ENCODE results near the gene ITPR2.

The ITPR2 gene

DNA sequence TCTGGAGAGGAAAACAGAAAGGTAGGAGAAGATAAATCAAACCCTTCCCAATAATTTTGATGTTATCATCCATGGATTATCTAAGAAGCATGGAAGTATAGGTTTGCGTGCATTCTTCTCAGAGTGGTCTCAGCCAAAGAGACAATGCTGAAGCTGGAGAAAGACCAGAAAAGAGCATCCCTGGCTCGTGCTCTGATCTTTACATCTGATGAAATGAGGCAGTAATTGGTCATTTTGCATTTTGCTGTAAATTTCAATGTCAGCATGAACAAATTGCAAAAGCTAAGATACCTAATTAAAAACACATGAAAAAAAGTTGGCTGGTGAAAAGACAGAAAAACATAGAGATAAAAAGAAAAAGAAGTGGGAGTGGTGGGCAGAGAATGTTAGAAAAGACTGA lies 252.4 kb downstream of the ITPR2 start:
- DNase-seq (ENCODE audit: low read depth in 1 of 2, low spot score in 1 of 2): no peak

DNA sequence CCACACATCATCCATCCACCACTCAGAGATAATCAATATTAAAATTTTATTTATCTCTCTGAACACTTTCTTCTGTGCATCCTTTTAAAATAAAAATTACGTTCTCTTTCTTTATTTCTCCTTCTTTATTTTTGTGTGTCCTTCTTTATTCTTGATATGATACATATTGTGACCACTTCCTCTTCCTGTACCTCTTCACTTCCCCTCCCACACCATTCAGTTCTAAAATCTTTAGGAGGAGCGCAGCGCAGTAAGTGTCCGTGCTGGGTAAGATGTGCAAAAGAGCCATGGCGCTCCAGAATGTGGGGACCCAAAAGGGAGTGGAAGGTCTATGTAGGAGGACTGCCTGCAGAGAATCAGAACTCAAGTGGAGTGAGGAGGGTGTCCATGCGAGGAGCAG lies 256.7 kb downstream of the ITPR2 start:
- DNase-seq (ENCODE audit: low read depth in 1 of 2, low spot score in 1 of 2): no peak

DNA sequence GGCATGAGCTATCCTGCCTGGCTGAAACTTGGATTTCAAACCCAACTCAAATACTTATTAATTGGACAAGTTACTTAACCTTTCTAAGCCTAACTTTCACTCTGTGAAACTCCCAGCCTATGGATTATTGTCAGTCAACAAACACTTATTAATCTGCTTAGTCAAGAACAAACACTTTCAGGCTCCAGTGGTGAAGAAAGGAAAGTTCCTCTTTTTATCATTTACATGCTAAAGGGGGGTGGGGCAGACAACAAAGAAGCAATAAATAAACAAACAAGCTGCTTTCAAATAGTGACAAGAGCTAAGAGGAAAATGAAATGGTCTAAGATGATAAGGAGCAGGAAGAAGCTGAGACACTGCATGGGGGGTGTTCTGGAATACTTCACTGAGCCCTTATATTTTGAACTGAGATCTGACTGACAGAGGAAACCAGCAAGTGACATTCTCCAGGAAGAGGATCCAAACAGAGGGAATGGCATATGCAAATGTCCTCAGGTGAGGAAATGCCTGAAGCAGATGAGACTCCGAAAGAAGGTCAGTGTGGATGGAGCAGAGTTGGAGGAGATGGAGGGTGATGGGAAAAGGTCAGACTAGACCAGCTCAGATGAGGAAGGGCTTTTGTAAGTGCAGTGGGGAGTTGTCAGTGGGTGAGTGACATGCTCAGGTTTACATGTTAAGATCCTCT lies 259.6 kb downstream of the ITPR2 start:
- DNase-seq (ENCODE audit: low read depth in 1 of 2, low spot score in 1 of 2): no peak

DNA sequence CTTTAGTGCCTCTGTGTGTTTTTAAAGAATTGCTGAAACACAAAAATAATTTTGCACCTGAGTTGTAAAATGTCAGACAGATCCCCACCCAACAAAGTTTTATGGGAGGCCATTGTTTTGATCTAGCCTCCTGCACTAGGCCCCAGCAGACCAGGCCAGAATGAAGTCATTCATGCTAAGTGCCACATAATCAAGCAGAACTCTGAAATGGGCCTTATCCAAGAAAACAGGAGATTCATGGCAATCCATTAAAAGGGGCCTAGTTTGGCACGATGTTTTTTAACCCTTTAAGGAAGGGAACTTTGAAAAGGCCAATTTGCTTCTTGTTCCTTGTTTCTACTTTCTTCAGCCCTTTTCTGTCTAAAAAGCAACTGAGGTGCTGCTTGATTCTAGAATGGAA lies 260.9 kb downstream of the ITPR2 start:
- no peak for DNase-seq (ENCODE audit: low read depth in 1 of 2, low spot score in 1 of 2)

DNA sequence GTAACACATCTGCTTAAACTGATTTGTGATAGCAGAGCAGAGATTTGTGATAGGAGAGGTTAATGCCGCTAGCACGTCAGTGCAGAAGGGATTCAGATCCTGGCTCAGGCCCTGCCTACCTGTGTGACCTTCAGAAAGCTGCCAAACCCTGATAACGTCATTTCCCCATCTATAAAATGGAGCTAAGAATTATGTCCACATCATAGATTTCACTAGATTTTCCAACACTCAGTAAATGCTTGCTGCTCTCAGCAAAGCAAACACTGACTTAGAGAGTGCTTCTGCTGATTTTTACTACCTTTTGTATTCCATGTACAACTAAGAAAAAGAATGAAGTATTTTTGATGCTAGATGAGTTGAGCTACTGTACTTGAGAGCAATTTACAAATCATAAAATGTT lies 261.4 kb downstream of the ITPR2 start:
- no peak for DNase-seq (ENCODE audit: low read depth in 1 of 2, low spot score in 1 of 2)

DNA sequence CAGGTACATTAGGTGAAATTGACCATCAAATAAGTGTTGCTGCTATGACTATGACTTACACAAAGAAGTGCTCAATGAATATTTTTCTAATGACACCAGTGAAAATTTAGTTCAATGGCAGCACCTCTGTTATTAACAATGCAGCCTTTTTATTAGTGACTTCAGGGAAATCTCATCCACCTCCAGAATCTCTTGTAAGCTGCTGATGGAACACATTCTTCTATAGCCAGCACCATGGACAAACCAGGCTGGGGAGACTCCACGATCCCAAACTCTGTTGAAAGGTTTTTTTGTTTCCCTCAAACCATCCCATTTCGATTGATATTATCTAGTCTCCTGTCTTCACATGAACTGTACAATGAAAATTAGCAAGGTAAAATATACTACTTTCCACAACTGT lies 265.9 kb downstream of the ITPR2 start:
- no peak for DNase-seq (ENCODE audit: low read depth in 1 of 2, low spot score in 1 of 2)

DNA sequence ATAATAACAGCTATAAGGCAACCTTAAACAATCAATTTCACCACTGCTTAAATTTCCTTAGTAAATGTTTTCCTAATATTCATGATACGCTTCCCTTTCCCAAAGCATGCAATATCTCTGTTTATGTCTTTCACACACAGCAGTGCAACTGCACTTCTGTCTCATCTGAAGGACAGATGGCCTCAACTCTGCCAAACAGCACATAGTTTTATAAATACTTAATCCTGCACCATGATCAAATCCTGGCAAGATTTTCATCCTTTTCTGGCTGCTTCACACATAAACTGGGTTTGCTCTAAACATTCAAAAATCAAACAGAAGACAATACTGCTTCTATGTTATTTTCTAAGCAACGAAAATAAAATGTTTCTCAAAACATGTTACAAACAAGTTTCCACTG lies 266.3 kb downstream of the ITPR2 start:
- no peak for DNase-seq (ENCODE audit: low read depth in 1 of 2, low spot score in 1 of 2)

DNA sequence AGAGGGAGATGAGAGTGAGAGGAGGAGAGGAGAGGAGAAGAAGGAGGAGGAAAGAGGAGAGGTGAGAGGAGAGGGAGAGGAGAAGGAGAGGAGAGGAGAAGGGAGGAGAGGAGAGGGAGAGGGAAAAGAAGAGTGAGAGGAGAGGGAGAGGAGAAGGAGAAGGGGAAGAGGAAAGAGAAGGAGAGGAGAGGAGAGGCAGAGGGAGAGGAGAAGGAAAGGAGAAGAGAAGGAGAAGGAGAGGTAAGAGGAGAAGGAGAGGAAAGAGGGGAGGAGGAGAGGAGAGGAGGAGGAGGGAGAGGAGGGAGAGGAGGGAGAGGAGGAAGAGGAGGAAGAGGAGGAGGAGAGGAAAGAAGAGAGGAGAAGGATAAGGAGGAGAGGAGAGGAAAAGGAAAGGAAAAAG lies 266.8 kb downstream of the ITPR2 start:
- DNase-seq (ENCODE audit: low read depth in 1 of 2, low spot score in 1 of 2): no peak

DNA sequence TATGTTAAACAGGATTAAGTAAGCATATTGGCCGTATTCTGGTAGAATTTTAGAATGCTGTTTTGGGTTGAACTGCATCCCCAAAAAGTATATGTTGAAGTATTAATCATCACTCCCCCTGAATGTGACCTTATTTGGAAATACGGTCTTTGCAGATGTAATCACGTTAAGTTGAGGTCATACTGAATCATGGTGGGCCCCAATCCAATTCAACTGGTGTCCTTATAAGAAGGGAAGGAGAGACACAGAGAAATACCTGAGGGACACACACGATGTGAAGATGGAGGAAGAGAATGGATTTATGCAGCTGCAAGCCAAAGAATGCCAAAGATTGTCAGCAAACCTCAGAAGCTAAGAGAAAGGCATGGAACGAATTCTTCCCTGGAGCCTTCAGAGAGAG lies 268.6 kb downstream of the ITPR2 start:
- DNase-seq (ENCODE audit: low read depth in 1 of 2, low spot score in 1 of 2): no peak

DNA sequence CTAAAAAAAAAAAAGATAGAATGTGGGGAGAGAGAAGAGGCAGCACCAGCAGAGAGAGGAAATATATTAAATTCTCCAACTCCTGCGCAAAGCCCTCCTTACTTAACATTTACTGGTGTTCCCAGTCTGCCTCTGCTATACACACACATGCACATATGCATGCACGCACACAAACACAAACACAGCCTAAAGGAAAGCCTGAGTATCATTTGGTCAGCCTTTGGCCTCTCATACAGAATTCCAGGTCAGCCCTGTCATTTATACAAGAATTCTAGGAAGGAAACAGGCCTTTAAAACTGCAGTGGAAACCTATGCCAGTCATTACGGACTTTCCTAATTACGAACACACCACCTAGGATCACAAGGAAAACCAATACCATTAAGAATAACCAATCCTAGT lies 269.4 kb downstream of the ITPR2 start:
- DNase-seq (ENCODE audit: low read depth in 1 of 2, low spot score in 1 of 2): no peak

DNA sequence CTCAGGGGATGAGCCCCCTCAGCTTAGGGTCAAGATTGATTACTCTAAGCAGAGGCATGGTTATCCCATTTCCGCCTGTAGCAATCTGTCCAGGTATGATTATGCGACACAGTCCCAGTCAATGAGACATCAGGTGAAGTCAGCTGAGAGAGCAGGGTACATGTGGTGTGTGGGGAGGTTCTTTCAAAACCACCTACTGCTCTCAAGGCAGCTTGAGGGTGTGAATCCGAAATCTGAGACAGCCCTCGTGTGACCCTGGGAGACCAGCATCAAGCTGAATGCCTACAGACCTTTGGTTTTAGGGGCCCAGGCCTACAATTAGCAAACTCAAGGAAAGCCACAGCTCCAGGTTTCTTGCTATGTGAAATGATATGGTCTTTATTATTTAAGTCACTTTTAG lies 275.7 kb downstream of the ITPR2 start:
- no peak for DNase-seq (ENCODE audit: low read depth in 1 of 2, low spot score in 1 of 2)

DNA sequence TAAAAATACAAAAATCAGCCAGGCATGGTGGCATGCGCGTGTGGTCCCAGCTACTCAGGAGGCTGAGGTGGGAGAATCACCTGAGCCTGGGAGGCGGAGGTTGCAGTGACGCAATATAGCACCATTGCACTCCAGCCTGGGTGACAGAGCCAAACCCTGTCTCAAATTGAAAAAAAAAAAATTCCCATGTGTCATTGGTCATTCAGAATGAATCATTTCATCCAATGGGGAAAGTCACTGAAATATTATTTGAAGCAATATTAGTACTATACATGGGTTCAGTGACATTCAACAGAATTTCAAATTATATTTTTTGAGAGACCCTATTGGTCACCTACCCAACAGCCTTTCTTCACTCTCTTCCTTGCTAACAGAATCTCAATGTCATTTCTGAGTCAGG lies 276.1 kb downstream of the ITPR2 start:
- no peak for DNase-seq (ENCODE audit: low read depth in 1 of 2, low spot score in 1 of 2)

DNA sequence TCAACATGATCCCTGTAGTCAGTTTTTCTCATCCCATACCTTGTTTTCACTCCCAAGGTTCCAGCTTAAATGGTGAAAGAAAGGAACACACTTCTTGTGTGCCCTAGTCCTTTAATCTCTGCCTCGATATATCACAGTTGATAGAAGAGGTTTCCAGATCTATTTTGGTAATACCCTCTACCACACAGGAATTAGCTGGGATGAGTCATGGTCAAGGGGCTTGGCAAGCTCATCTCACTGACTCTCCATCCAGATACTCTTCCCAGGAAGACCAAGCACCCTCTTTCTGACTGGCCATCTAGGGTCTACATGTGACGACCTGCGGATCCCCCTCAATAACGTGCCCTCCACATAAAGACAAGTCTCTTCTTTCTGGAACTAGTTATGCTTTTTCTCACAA lies 277.9 kb downstream of the ITPR2 start:
- DNase-seq (ENCODE audit: low read depth in 1 of 2, low spot score in 1 of 2): no peak

DNA sequence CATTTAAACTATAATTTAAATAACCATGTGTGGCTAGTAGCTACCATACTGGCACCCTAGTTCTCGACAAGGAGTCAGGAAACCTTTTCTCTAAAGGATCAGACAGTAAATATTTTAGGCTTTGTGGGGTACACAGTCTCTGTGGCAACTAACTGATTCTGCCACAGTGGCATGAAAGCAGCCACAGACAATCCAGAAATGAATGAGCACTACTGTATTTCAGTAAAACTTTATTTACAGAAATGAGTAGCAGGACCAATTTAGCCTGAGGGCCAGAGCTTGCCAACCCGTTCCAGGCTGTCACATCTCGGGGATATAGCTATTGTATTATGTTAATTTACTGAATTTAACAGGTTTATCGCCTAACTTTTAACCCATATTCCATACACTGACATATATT lies 278.7 kb downstream of the ITPR2 start:
- no peak for DNase-seq (ENCODE audit: low read depth in 1 of 2, low spot score in 1 of 2)

DNA sequence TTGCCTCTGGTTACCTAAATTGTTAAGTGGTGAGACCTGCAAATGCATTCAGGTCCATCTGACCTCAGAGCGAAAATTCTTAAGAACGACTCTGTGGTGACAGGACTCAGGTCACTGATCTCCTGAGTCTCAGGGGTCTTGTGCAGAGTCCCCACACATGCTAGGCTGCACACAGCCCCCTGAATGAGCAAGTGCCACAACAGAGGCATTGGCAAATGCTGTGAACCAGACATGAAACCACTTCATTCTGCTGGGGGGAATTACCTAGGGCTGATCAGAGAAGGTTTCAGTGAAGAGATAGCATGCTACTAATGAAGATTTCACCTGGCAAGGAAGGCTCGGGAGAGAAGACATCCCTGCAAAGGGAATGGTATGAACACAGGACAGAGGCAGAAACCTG lies 281.6 kb downstream of the ITPR2 start:
- no peak for DNase-seq (ENCODE audit: low read depth in 1 of 2, low spot score in 1 of 2)

DNA sequence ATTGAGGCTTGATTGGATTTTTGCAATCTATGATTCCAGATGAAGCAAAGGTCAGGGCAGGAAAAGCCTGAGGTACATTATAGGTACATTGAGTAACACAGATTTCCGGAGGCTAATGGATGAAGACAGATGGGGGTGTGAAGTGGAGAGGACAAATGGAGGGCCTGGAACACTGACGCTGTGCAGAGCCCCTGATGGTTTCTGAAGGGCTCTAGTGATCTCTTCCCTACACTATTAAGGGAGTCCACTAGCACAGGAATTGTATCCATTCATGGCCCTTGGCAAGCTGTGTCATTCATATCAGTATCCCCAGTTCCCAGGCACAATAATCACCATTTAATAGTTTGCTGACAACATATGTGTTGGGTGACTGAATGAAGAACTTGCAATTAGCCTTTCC lies 284.8 kb downstream of the ITPR2 start:
- DNase-seq (ENCODE audit: low read depth in 1 of 2, low spot score in 1 of 2): no peak

DNA sequence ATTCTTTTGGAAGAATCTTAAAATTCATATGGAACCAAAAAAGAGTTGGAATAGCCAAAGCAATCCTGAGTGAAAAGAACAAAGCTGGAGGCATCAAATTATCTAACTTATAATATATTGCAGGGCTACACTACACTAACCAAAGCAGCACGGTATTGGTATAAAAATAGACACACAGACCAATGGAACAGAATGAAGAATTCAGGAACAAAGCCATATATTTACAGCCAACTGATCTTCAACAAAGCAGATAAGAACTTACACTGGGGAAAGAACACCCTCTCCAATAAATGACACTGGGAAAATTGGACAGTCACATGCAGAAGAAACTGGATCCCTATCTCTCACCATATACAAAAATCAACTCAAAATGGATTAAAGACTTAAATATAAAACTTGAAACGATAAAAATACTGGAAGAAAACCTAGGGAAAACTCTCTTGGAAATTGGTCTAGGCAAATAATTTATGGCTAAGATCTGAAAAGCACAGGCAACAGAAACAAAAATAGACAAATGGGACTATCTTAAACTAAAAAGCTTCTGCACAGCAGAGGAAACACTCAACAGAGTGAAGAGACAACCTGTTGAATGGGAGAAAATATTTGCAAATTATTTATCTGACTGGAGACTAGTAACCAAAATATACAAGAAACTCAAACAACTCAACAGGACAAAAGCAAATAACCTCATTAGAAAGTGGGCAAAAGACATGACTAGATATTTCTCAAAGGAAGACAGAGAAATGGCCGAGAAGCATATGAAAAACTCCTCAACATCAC lies 286.3 kb downstream of the ITPR2 start:
- no peak for DNase-seq (ENCODE audit: low read depth in 1 of 2, low spot score in 1 of 2)

DNA sequence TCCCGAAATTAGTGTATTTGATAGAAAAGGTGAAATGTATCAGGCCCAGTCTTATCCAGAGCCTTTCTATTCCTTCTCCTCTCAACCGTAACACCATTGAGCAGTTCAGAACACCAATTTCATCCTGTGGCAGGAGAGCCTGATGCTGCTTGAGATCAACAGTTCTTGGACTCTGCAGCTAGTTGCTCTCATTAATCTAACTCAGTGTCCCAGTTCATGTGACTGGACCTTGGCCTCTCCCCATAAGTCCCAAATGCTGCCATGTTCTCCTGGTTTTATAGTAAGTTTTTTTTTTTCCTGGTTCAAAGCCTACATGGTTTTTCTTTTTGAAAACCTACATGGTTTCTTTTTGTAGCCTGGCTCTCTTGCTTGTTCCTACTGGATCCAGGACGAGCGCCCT lies 293.9 kb downstream of the ITPR2 start:
- no peak for DNase-seq (ENCODE audit: low read depth in 1 of 2, low spot score in 1 of 2)

DNA sequence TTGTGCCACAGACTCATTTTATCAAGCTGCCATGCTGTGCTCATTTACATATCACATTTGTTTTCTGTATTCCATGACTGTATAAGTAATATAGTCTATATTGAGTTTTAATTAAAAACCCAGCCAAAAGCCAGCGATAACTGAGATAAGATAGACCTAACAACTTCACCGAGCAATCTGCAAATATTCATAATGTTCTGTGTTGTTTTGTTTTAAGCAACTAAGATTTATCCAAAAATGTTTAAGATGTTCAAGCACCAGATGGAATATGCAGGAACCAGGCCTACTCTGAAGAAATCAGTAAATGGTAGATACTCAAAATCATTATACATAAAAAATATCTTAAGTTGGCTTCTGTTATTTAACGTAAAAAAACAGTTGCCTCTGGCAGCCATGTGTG lies 295.3 kb downstream of the ITPR2 start:
- no peak for DNase-seq (ENCODE audit: low read depth in 1 of 2, low spot score in 1 of 2)

DNA sequence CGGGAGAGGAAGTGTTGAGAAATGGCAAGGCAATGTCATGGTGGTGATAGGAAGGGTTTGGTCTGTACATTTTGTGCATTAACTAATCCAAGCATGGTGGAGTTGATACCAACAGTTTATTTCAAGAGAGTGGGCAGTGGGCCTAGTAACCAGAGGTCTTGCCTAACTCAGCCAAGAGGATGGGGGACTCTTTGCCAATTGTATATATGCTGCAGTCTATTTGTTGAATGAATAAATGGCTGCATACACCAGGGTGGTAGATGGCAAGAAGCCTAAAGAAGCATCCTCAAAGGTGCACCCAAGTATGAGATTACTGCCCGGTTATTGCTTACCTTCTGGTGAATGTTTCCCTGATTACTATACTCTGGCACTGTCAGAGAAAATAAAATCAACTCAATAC lies 295.9 kb downstream of the ITPR2 start:
- DNase-seq (ENCODE audit: low read depth in 1 of 2, low spot score in 1 of 2): no peak

DNA sequence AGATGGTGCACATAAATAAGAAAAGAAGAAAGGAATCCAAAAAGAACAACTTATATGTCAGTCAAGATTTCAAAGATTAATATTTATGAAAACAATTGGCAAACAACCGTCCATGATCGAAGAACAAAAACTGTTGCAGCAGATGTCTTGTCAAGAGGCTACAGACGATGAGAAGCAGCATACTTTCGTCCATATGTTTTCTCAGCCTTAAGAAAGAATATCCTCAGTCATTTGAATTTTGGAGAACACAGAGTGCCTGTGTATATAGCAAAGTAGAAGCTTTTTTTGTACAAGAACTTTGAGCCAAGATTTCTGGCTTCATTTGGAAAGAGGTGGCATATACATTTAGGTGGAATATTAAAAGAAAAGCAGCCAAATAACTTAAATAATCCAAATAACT lies 297.2 kb downstream of the ITPR2 start:
- no peak for DNase-seq (ENCODE audit: low read depth in 1 of 2, low spot score in 1 of 2)

DNA sequence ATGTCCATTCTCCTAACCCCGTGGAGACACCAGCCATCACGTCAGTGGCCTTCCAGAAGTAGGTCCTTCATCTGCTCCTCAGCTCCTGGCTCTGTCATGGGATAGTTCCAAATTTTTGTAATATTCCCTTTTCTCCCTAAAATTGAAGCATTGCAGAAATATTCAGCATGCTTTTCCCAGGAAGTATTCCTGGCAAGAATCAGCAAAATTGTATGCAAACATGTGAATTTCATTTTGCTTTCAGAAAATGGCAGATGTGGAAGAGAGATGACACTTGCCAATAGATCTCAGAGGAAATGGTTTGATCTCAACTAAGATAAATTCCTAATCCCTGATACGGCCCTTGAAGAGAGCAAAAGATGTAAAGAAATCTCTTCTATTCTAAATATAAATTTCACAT lies 298.9 kb downstream of the ITPR2 start:
- DNase-seq (ENCODE audit: low read depth in 1 of 2, low spot score in 1 of 2): no peak

DNA sequence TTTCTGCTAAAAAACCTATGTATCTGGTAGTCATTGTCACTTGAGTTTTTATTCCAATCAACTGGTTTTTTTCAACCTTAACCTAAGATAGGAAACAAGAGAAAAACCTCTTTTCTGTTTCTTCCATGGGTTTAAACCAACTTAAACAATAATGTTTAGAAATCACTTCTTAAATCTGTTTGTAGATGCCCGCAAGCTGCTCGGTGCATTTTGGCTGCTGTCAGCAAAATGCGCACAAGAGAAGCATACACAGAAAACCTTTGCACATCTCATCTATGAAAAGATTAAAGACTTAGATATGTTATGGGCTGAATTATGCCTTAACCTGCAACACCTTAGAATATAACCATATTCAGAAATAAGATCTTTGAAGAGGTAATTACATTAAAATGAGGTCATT lies 299.8 kb downstream of the ITPR2 start:
- DNase-seq (ENCODE audit: low read depth in 1 of 2, low spot score in 1 of 2): no peak

All from activated T-helper 1 cell treated with anti-CD3 and anti-CD28 coated beads, Interleukin-2, amount 50 U/mL, for 16 hours (primary cell).